ENCODE results near the gene CLEC16A.

The CLEC16A gene

GRCh38 chr16:11210260-11210659 lies 265.9 kb downstream of the CLEC16A start:
- Histone ChIP-seq H3K4me3 (ENCODE audit: low read depth in 1 of 2, low read length in 2 of 2) (no peak overlapping the region), H3K9me3 (ENCODE audit: control insufficient read depth in 1 of 2, low read length in 2 of 2) (peaks cover 0 to 10% of the 10 kb centered on the region in 2 donors), H3K27me3 (ENCODE audit: low read depth, low read length) (no peaks in the 10 kb centered on the region), H3K36me3 (ENCODE audit: control insufficient read depth in 1 of 2, insufficient read depth in 2 of 2, low read length in 2 of 2) (no peaks in the 10 kb centered on the region), H3K4me1 (ENCODE audit: control insufficient read depth in 1 of 2, insufficient read depth in 2 of 2, low read length in 2 of 2) (peaks cover 0 to 3% of the 10 kb centered on the region in 2 donors), H3K27ac (ENCODE audit: low read length) (no peak overlapping the region)

- no peaks in the 10 kb centered on the region for H3K27me3 ChIP-seq (ENCODE audit: low read depth, low read length)
These were observed 267.0 kb downstream of the CLEC16A start for GRCh38 chr16:11211061-11211976.

GRCh38 chr16:11211977-11212797 lies 267.8 kb downstream of the CLEC16A start:
- Histone ChIP-seq H3K36me3 (ENCODE audit: control insufficient read depth in 1 of 2, insufficient read depth in 2 of 2, low read length in 2 of 2) (no peaks in the 10 kb centered on the region), H3K4me3 (ENCODE audit: low read depth in 1 of 2, low read length in 2 of 2) (no peak overlapping the region), H3K9me3 (ENCODE audit: control insufficient read depth in 1 of 2, low read length in 2 of 2) (peaks cover 5 to 28% of the 10 kb centered on the region in 2 donors), H3K27me3 (ENCODE audit: low read depth, low read length) (no peaks in the 10 kb centered on the region), H3K27ac (ENCODE audit: low read length) (no peak overlapping the region), H3K4me1 (ENCODE audit: control insufficient read depth in 1 of 2, insufficient read depth in 2 of 2, low read length in 2 of 2) (no peaks in the 10 kb centered on the region)

More at GRCh38 chr16:11211061-11211976, 267.0 kb downstream of the CLEC16A start:
- Histone ChIP-seq H3K9me3 (ENCODE audit: control insufficient read depth in 1 of 2, low read length in 2 of 2) (peaks cover 4 to 21% of the 10 kb centered on the region in 2 donors), H3K4me3 (ENCODE audit: low read depth in 1 of 2, low read length in 2 of 2) (no peak overlapping the region), H3K36me3 (ENCODE audit: control insufficient read depth in 1 of 2, insufficient read depth in 2 of 2, low read length in 2 of 2) (no peaks in the 10 kb centered on the region), H3K27ac (ENCODE audit: low read length) (no peak overlapping the region), H3K4me1 (ENCODE audit: control insufficient read depth in 1 of 2, insufficient read depth in 2 of 2, low read length in 2 of 2) (no peaks in the 10 kb centered on the region)

- Histone ChIP-seq H3K27me3 (ENCODE audit: low read depth, low read length) (no peaks in the 10 kb centered on the region), H3K9me3 (ENCODE audit: control insufficient read depth in 1 of 2, low read length in 2 of 2) (peaks cover 5 to 29% of the 10 kb centered on the region in 2 donors), H3K4me1 (ENCODE audit: control insufficient read depth in 1 of 2, insufficient read depth in 2 of 2, low read length in 2 of 2) (no peaks in the 10 kb centered on the region), H3K4me3 (ENCODE audit: low read depth in 1 of 2, low read length in 2 of 2) (no peak overlapping the region), H3K27ac (ENCODE audit: low read length) (no peak overlapping the region), H3K36me3 (ENCODE audit: control insufficient read depth in 1 of 2, insufficient read depth in 2 of 2, low read length in 2 of 2) (no peaks in the 10 kb centered on the region)
These were observed 268.4 kb downstream of the CLEC16A start for GRCh38 chr16:11212798-11213196.

- Histone ChIP-seq H3K36me3 (ENCODE audit: control insufficient read depth in 1 of 2, insufficient read depth in 2 of 2, low read length in 2 of 2) (no peaks in the 10 kb centered on the region), H3K27ac (ENCODE audit: low read length) (no peak overlapping the region), H3K27me3 (ENCODE audit: low read depth, low read length) (no peaks in the 10 kb centered on the region), H3K9me3 (ENCODE audit: control insufficient read depth in 1 of 2, low read length in 2 of 2) (peaks cover 5 to 33% of the 10 kb centered on the region in 2 donors), H3K4me3 (ENCODE audit: low read depth in 1 of 2, low read length in 2 of 2) (no peak overlapping the region), H3K4me1 (ENCODE audit: control insufficient read depth in 1 of 2, insufficient read depth in 2 of 2, low read length in 2 of 2) (no peaks in the 10 kb centered on the region)
These were observed 269.0 kb downstream of the CLEC16A start for GRCh38 chr16:11213373-11213772.

- H3K4me1 ChIP-seq (ENCODE audit: control insufficient read depth in 1 of 2, insufficient read depth in 2 of 2, low read length in 2 of 2), result no peaks in the 10 kb centered on the region
- H3K9me3 ChIP-seq (ENCODE audit: control insufficient read depth in 1 of 2, low read length in 2 of 2), result peaks cover 5 to 37% of the 10 kb centered on the region in 2 donors
- H3K36me3 ChIP-seq (ENCODE audit: control insufficient read depth in 1 of 2, insufficient read depth in 2 of 2, low read length in 2 of 2), result no peaks in the 10 kb centered on the region
- H3K27me3 ChIP-seq (ENCODE audit: low read depth, low read length), result no peaks in the 10 kb centered on the region
- no peak overlapping the region for H3K27ac ChIP-seq (ENCODE audit: low read length)
- no peak overlapping the region for H3K4me3 ChIP-seq (ENCODE audit: low read depth in 1 of 2, low read length in 2 of 2)
These were observed 269.4 kb downstream of the CLEC16A start for GRCh38 chr16:11213799-11214198.

GRCh38 chr16:11215935-11216556 lies 271.7 kb downstream of the CLEC16A start:
- Histone ChIP-seq H3K4me1 (ENCODE audit: control insufficient read depth in 1 of 2, insufficient read depth in 2 of 2, low read length in 2 of 2) (no peaks in the 10 kb centered on the region), H3K27ac (ENCODE audit: low read length) (no peak overlapping the region), H3K36me3 (ENCODE audit: control insufficient read depth in 1 of 2, insufficient read depth in 2 of 2, low read length in 2 of 2) (no peaks in the 10 kb centered on the region), H3K27me3 (ENCODE audit: low read depth, low read length) (no peaks in the 10 kb centered on the region), H3K4me3 (ENCODE audit: low read depth in 1 of 2, low read length in 2 of 2) (no peak overlapping the region), H3K9me3 (ENCODE audit: control insufficient read depth in 1 of 2, low read length in 2 of 2) (peaks cover 5 to 40% of the 10 kb centered on the region in 2 donors)

GRCh38 chr16:11217651-11218603 lies 273.6 kb downstream of the CLEC16A start:
- Histone ChIP-seq H3K4me1 (ENCODE audit: control insufficient read depth in 1 of 2, insufficient read depth in 2 of 2, low read length in 2 of 2) (no peaks in the 10 kb centered on the region), H3K4me3 (ENCODE audit: low read depth in 1 of 2, low read length in 2 of 2) (no peak overlapping the region), H3K27me3 (ENCODE audit: low read depth, low read length) (no peaks in the 10 kb centered on the region), H3K36me3 (ENCODE audit: control insufficient read depth in 1 of 2, insufficient read depth in 2 of 2, low read length in 2 of 2) (no peaks in the 10 kb centered on the region), H3K27ac (ENCODE audit: low read length) (no peak overlapping the region), H3K9me3 (ENCODE audit: control insufficient read depth in 1 of 2, low read length in 2 of 2) (peaks cover 5 to 40% of the 10 kb centered on the region in 2 donors)

GRCh38 chr16:11218604-11218962 lies 274.2 kb downstream of the CLEC16A start:
- peaks cover 5 to 37% of the 10 kb centered on the region in 2 donors for H3K9me3 ChIP-seq (ENCODE audit: control insufficient read depth in 1 of 2, low read length in 2 of 2)
- H3K4me3 ChIP-seq (ENCODE audit: low read depth in 1 of 2, low read length in 2 of 2), result no peak overlapping the region
- no peaks in the 10 kb centered on the region for H3K4me1 ChIP-seq (ENCODE audit: control insufficient read depth in 1 of 2, insufficient read depth in 2 of 2, low read length in 2 of 2)
- no peaks in the 10 kb centered on the region for H3K27me3 ChIP-seq (ENCODE audit: low read depth, low read length)
- H3K27ac ChIP-seq (ENCODE audit: low read length), result no peak overlapping the region
- no peaks in the 10 kb centered on the region for H3K36me3 ChIP-seq (ENCODE audit: control insufficient read depth in 1 of 2, insufficient read depth in 2 of 2, low read length in 2 of 2)

GRCh38 chr16:11219178-11219577 lies 274.8 kb downstream of the CLEC16A start:
- Histone ChIP-seq H3K36me3 (ENCODE audit: control insufficient read depth in 1 of 2, insufficient read depth in 2 of 2, low read length in 2 of 2) (no peaks in the 10 kb centered on the region), H3K4me1 (ENCODE audit: control insufficient read depth in 1 of 2, insufficient read depth in 2 of 2, low read length in 2 of 2) (no peaks in the 10 kb centered on the region), H3K27ac (ENCODE audit: low read length) (no peak overlapping the region), H3K9me3 (ENCODE audit: control insufficient read depth in 1 of 2, low read length in 2 of 2) (peaks cover 5 to 35% of the 10 kb centered on the region in 2 donors), H3K4me3 (ENCODE audit: low read depth in 1 of 2, low read length in 2 of 2) (no peak overlapping the region), H3K27me3 (ENCODE audit: low read depth, low read length) (no peaks in the 10 kb centered on the region)
